SK-N-DZ (cell line): ENCODE data around the gene NLRP1.
"Not testable (repeated sequence)": the region's sequence is repeated elsewhere in the genome, so short reads cannot be mapped to it uniquely, and the experiment has no call there.

Source experiments
- DNase-seq: peaks from one replicate; pipeline ENCODE4 v3.0.0-alpha.2; 2015; ENCODE audit warnings: low spot score

The NLRP1 gene

DNA sequence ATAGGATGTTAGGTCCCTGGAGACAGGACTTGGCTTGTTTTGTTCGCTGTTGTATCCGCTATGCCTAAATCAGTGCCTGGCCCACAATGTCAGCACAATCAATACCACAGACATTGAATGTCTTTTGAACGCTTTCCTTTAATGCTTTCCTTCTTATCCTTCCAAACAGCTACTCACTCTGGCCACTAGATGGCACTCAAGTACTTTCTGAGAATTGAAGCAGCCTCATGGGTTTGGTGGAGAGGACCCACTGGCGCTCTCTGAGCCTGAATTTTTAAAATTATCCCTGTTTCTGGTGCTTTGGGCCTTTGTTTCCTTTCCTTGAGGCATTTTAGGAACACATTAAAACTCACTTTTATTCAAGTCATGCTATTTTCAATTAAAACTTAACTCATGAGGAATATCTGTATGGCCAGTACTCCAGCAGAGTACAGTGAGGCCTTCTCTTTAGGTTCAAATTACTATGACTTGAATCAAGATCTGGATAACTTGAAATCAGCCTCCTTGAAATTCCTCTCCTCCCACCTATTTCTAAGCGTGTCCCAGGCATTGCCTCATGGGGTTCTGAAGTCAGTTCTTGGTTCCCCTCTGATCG lies 3.2 kb upstream of the NLRP1 start:
- peak; percentile 72 for DNase-seq

- DNase-seq = no peak
Measured at GRCh38 chr17:5585836-5586521, 1.7 kb upstream of the NLRP1 start.

DNA sequence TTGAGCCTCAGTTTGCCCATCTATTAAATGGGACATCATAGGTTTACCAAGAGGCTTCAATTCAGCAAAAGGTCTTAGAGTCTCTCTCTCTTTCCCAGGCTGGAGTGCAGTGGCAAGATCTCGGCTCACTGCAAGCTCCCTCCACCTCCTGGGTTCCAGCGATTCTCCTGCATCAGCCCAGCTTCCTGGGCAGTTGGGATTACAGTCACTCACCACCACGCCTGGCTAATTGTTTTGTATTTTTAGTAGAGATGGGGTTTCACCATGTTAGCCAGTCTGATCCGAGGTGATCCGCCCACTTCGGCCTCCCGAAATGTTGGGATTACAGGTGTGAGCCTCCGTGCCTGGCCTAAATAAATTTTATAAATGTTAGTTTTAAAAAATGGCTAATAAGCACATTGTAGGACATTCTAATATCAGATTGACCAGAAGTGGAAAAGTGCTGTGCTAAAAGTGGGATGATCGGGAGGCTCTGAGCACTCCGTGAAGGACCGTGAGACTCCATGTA lies 1.0 kb upstream of the NLRP1 start:
- no peak for DNase-seq

GRCh38 chr17:5583426-5584382 lies 605 bp downstream of the NLRP1 start:
- no peak for DNase-seq

- no peak for DNase-seq
Measured at GRCh38 chr17:5582209-5583185, 1.8 kb downstream of the NLRP1 start.

GRCh38 chr17:5581655-5582054 lies 2.7 kb downstream of the NLRP1 start:
- DNase-seq = no peak

- DNase-seq = no peak
Measured at GRCh38 chr17:5580969-5581368, 3.3 kb downstream of the NLRP1 start.

DNA sequence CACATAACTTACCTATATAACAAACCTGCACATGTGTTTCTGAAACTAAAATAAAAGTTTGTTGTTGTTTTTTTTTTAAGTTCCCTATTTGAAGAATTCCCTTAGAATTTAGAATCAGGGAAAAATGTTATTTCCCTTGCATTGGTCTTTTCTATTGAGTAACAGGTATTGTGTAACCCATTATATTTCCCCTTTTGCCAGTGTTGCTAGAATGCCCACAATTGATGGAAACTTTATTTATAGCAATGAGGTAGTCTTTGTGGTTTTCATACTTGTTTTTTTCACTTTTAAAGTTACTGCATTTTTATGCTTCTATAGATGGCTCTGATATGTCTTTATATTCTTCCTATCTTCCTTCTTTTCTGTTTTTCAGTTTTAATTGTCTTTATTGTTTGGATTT lies 3.9 kb downstream of the NLRP1 start:
- DNase-seq = no peak

DNA sequence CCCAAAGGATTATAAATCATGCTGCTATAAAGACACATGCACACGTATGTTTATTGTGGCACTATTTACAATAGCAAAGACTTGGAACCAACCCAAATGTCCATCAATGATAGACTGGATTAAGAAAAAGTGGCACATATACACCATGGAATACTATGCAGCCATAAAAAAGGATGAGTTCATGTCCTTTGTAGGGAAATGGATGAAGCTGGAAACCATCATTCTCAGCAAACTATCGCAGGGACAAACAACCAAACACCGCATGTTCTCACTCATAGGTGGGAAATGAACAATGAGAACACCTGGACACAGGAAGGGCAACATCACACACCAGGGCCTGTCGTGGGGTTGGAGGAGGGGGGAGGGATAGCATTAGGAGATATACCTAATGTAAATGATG lies 5.5 kb downstream of the NLRP1 start:
- DNase-seq = not testable (repeated sequence)

DNA sequence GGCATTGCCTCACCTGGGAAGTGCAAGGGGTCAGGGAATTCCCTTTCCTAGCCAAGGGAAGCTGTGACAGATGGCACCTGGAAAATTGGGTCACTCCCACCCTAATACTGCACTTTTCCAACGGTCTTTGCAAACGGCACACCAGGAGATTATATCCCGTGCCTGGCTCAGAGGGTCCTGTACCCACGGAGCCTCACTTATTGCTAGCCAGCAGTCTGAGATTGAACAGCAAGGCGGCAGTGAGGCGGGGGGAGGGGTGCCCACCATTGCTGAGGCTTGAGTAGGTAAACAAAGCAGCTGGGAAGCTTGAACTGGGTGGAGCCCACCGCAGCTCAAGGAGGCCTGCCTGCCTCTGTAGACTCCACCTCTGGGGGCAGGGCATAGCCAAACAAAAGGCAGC lies 11.3 kb downstream of the NLRP1 start:
- not testable (repeated sequence) for DNase-seq

GRCh38 chr17:5571281-5571680 lies 13.0 kb downstream of the NLRP1 start:
- no peak for DNase-seq

DNA sequence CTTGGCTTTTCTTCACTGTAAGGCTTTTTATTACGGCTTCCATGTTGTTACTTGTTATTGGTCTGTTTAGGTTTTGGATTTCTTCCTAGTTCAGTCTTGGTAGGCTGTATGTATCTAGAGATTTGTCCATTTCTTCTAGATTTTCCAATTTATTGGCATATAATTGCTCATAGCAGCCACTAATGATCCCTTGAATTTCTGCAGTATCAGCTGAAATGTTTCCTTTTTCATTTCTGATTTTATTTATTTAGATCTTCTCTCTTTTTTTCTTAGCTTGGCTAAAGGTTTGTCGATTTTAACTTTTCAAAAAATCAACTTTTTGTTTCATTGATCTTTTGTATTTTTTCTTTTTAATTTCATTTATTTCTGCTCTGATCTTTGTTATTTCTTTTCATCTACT lies 18.5 kb downstream of the NLRP1 start:
- DNase-seq = no peak

DNA sequence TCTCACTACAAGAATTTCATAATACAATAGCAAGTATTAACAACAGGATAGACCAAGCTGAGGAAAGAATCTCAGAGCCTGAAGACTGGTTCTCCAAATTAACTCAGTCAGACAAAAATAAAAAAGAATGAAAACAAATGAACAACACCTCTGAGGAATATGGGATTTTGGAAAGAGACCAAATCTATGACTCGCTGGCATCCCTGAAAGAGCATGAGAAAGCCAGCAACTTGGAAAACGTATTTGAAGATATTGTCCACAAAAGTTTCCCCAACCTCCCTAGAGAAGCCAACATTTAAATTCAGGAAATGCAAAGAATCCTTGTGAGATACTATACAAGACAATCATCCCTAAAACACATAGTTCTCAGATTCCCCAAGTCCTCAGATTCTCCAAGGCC lies 20.9 kb downstream of the NLRP1 start:
- no peak for DNase-seq

DNA sequence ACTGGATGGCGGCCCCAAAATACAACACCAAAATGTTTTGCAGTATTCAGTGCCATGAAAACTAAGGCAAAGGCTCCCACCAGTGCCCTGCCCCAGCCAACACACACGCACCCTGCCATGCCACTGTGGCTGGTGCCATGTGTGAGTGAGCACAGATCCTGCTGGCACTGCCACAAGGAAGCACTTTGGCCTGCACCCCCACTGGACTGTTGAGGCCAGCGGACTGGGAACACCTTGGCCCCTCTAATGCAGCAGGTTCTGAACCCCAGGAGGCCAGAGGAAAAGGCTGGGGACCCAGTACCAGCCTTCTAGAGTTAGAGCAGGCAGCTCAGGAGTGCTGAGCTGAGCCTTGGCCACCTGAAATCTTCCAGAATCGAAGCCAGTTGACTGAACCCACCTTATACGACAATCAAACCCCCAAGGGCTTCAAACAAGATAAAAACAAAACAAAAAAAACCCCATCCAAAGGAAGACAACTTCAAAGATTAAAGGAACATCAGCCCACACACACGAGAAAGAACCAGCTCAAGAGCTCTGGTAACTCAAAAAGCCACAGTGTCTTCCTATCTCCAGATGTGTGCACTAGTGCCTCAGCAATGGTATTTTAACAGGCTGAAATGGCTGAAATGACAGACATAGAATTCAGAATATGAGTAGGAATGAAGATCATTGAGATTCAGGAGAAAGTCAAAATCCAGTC lies 21.5 kb downstream of the NLRP1 start:
- no peak for DNase-seq

DNA sequence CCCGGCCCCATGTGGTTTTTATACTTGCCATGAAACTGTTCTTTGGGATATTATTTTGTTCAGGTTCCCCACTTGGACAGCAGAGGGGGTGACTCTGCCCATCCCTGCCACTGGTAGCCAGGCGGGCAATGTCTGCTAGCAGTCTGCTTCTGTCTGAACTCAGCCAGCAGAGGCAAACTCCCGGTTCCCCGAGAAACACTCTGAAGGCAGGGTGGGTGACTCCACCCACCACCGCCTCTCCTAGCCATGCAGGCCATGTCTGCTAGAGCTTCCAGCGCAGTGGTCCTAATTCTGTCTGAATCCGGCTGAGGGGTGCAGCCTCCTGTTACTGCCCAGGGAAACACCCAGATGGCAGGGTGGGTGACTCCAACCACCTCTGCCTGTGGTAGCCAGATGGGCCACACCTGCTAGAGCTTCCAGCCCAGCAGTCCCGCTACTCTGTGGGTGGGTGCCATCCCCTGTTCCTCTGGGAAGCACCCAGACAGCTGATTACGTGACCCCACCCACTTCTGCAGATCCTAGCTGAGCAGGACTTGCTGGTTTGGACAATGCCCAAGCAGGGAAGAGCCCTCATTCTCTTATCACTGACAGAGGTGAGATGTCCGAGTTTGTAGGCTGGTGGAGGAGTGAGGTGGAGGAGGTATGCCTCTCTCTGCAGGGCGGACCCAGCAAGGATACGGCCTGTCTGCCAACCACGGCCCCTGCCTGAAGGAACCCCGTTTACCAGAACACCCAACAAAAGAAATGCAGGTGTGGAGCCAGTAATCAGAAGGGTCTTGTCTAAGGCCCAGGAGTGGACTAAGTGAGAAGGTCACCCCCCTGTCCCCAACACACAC lies 22.4 kb downstream of the NLRP1 start:
- no peak for DNase-seq

- no peak for DNase-seq
Measured at GRCh38 chr17:5560361-5560988, 23.8 kb downstream of the NLRP1 start.

- DNase-seq = no peak
Measured at GRCh38 chr17:5558815-5559785, 25.2 kb downstream of the NLRP1 start.

DNA sequence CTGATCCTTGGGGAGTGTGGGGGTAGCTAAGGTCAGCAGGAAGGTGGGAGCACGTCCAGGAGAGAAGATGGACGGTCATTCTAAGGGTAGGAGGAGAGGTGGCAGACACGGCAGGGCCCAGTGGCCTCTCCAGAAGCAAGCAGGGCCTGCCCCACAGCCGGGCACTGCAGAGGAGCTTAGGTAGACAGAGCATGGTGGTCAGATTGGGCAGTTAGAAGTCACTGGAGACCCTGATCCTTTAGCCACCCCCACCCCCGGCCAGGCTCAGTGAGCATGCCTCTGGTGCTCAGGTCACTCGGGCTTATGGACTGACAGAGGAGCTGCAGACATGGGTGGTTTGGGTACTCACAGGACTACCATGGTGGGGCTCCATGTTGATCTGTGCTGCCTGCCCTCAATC lies 26.3 kb downstream of the NLRP1 start:
- DNase-seq = no peak
